ENCODE results near the gene TMEM94. TPM values are rescaled to one million over a fixed set of nuclear protein-coding genes. Genes with fewer than 3 reads are reported as not detected.

Gene TMEM94
- total RNA-seq, 1 experiment from 2014 or later, result 63.4 TPM

DNA sequence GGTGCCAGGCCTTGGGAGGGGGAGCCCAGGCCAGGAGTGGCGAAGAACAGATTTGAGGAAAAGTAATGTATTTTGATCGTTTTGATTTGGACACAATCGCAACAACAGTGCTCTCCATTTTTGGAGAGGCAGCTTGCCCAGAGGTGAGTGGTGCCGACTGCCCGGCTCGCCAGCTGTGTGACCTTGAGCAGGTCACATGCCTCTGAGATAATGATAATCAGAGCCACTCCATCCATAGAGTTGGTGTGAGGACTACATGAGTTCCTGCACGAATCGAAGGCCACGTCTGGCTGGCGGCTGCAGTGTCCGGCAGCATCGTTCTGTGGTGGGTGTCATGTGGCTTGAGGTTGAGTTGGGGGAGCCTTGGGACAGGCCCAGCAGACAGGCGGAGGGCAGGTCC is 89.7 kb downstream of the TMEM94 start:
- H3K4me1 Mint-ChIP-seq (ENCODE audit: low read depth, unreplicated experiment), result peaks cover 59% of the 10 kb centered on the region
- H3K27me3 Mint-ChIP-seq (ENCODE audit: unreplicated experiment), result no peaks in the 10 kb centered on the region
- no peak overlapping the region for H3K27ac Mint-ChIP-seq (ENCODE audit: unreplicated experiment)
- intact Hi-C loops (cut with micrococcal nuclease; ENCODE audit: unreplicated experiment), result no loop called here
- peaks cover 82% of the 10 kb centered on the region for H3K36me3 Mint-ChIP-seq (ENCODE audit: insufficient read depth, unreplicated experiment)
- no peak overlapping the region for H3K4me3 Mint-ChIP-seq (ENCODE audit: low read depth, unreplicated experiment)
- no peaks in the 10 kb centered on the region for H3K9me3 Mint-ChIP-seq (ENCODE audit: low read depth, unreplicated experiment)
- no TSS peak for BruUV-seq (replicated peaks)
- CTCF ChIA-PET, result no interaction called here
- DNase-seq, result no peak
- TF ChIP-seq, protein P1, sequence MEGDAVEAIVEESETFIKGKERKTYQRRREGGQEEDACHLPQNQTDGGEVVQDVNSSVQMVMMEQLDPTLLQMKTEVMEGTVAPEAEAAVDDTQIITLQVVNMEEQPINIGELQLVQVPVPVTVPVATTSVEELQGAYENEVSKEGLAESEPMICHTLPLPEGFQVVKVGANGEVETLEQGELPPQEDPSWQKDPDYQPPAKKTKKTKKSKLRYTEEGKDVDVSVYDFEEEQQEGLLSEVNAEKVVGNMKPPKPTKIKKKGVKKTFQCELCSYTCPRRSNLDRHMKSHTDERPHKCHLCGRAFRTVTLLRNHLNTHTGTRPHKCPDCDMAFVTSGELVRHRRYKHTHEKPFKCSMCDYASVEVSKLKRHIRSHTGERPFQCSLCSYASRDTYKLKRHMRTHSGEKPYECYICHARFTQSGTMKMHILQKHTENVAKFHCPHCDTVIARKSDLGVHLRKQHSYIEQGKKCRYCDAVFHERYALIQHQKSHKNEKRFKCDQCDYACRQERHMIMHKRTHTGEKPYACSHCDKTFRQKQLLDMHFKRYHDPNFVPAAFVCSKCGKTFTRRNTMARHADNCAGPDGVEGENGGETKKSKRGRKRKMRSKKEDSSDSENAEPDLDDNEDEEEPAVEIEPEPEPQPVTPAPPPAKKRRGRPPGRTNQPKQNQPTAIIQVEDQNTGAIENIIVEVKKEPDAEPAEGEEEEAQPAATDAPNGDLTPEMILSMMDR (IDR thresholded peaks at IDR 0.05; ENCODE audit: unreplicated experiment), result no peak

GRCh38 chr17:75547091-75547490 is 90.7 kb downstream of the TMEM94 start:
- intact Hi-C loops (cut with micrococcal nuclease; ENCODE audit: unreplicated experiment), result no loop called here
- H3K27me3 Mint-ChIP-seq (ENCODE audit: unreplicated experiment), result no peaks in the 10 kb centered on the region
- BruUV-seq (replicated peaks), result no TSS peak
- DNase-seq, result no peak
- peaks cover 51% of the 10 kb centered on the region for H3K4me1 Mint-ChIP-seq (ENCODE audit: low read depth, unreplicated experiment)
- H3K4me3 Mint-ChIP-seq (ENCODE audit: low read depth, unreplicated experiment), result no peak overlapping the region
- H3K36me3 Mint-ChIP-seq (ENCODE audit: insufficient read depth, unreplicated experiment), result peaks cover 78% of the 10 kb centered on the region
- H3K9me3 Mint-ChIP-seq (ENCODE audit: low read depth, unreplicated experiment), result no peaks in the 10 kb centered on the region
- TF ChIP-seq, protein P1 (IDR thresholded peaks at IDR 0.05; ENCODE audit: unreplicated experiment), result no peak
- CTCF ChIA-PET, result no interaction called here
- peak overlapping the region; percentile 27 for H3K27ac Mint-ChIP-seq (ENCODE audit: unreplicated experiment)

GRCh38 chr17:75548813-75549212 is 92.4 kb downstream of the TMEM94 start:
- no TSS peak for BruUV-seq (replicated peaks)
- TF ChIP-seq, protein P1 (IDR thresholded peaks at IDR 0.05; ENCODE audit: unreplicated experiment), result no peak
- intact Hi-C loops (cut with micrococcal nuclease; ENCODE audit: unreplicated experiment), result no loop called here
- Mint-ChIP-seq H3K4me3 (ENCODE audit: low read depth, unreplicated experiment) (peak overlapping the region; percentile 56), H3K27ac (ENCODE audit: unreplicated experiment) (peak overlapping the region; percentile 96), H3K4me1 (ENCODE audit: low read depth, unreplicated experiment) (peaks cover 44% of the 10 kb centered on the region), H3K9me3 (ENCODE audit: low read depth, unreplicated experiment) (no peaks in the 10 kb centered on the region), H3K27me3 (ENCODE audit: unreplicated experiment) (no peaks in the 10 kb centered on the region), H3K36me3 (ENCODE audit: insufficient read depth, unreplicated experiment) (peaks cover 71% of the 10 kb centered on the region)
- DNase-seq, result no peak
- CTCF ChIA-PET, result interaction anchor here (0.7 to 2.0 kb wide), 8 partner anchors 10 to 124 kb away, joined by 3 to 11 read pairs (median 6); partner anchors contain the start of genes LLGL2 and TSEN54

Small RNAs within 50 kb of the gene (microRNA-seq; reads per million reads assigned to microRNA genes)
- 2.5 reads per million for gene MIR6785

Other genes with a start within 250 kb of the TMEM94 start
- 63.1 and 64.4 TPM in 2 replicates for gene GGA3, start 195.0 kb upstream of the TMEM94 start, total RNA-seq (2022)
- gene MRPS7, start 194.8 kb upstream of the TMEM94 start, total RNA-seq (2022), result 62.0 and 69.7 TPM in 2 replicates
- gene MIF4GD, start 185.4 kb upstream of the TMEM94 start, total RNA-seq (2022), result 25.7 and 29.5 TPM in 2 replicates
- 26.7 and 26.8 TPM in 2 replicates for gene SLC25A19, start 167.2 kb upstream of the TMEM94 start, total RNA-seq (2022)
- gene GRB2, start 51.0 kb upstream of the TMEM94 start, total RNA-seq (2022), result 79.7 and 99.9 TPM in 2 replicates
- gene CASKIN2, start 58.9 kb downstream of the TMEM94 start, total RNA-seq (2022), result 30.0 and 30.4 TPM in 2 replicates
- gene TSEN54, start 59.9 kb downstream of the TMEM94 start, total RNA-seq (2022), result 52.1 and 55.4 TPM in 2 replicates
- gene LLGL2, start 69.1 kb downstream of the TMEM94 start, total RNA-seq (2022), result 208 and 251 TPM in 2 replicates
- 58.4 and 78.6 TPM in 2 replicates for gene MYO15B, start 131.2 kb downstream of the TMEM94 start, total RNA-seq (2022)
- 1.9 and 3.5 TPM in 2 replicates for gene SMIM5, start 176.8 kb downstream of the TMEM94 start, total RNA-seq (2022)
- 71.3 and 87.3 TPM in 2 replicates for gene RECQL5, start 210.5 kb downstream of the TMEM94 start, total RNA-seq (2022)
- 96.4 and 98.4 TPM in 2 replicates for gene SAP30BP, start 210.7 kb downstream of the TMEM94 start, total RNA-seq (2022)